ENCODE measurements around the gene CMKLR1. TPM values are rescaled to one million over a fixed set of nuclear protein-coding genes. Genes with fewer than 3 reads are reported as not detected.

CMKLR1 gene
- total RNA-seq, 2 donors from 2014 or later = 11.3 to 16.1 TPM

- intact Hi-C loops (cut with DNase I) = no loop called here
- ATAC-seq (no peak), DNase-seq (no peak)
Observed at GRCh38 chr12:108306506-108306905, 32.6 kb downstream of the CMKLR1 start.

DNA sequence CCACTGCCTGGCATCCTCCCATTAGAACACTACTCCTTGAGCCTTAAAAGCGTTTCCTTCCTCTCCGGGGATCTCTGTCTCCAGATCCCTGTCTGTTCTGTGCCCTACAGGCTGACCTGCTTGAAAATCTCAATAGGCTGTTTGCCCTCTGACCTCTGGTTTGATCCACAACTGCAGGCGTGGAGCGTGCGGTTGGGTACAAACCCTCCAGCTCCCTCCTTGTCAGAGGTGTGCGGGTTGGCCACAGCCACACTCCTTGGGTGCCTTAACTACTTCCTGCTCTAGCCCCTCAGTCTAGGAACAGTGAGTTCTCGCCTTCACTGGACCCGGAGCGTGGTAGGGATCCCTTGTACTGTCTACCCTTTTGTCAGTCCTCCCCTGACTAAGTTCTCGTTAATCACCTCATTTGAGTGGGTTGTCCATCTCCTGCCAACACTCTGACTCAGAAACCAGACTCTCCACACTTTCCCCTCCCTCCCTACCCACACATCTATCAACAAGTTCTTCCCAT lies 33.1 kb downstream of the CMKLR1 start:
- ATAC-seq (peak; percentile 27 to 80), DNase-seq (peak; percentile 44)
- intact Hi-C loops (cut with DNase I) = no loop called here

DNA sequence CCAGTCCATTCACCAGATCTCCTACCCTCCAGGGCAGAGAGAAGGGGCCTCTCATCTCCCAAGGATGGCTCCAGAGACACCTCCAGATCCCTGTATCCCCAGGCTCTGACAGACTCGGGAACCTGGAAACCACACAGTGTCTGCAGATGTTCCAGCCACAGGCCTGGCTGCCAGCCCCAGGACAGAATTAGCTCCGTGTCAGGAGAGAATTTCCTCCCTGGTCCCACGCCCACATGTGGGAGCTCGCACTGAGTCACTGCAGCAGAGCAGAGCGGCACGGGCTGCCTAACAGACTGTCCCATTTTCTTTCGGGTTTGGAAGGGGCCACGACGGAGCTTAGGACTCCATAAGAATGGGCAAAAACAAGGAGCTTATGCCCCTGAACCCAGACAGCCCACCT lies 33.6 kb downstream of the CMKLR1 start:
- ATAC-seq (peak; percentile 82 to 92), DNase-seq (peak; percentile 95)
- intact Hi-C loops (cut with DNase I) = no loop called here

- intact Hi-C loops (cut with DNase I) = no loop called here
- DNase-seq = peak; percentile 50
- ATAC-seq = peak; percentile 6 to 9
Observed at GRCh38 chr12:108304633-108305032, 34.5 kb downstream of the CMKLR1 start.

GRCh38 chr12:108303703-108304102 lies 35.4 kb downstream of the CMKLR1 start:
- intact Hi-C loops (cut with DNase I) = no loop called here
- no peak for DNase-seq

GRCh38 chr12:108302403-108303311 lies 36.5 kb downstream of the CMKLR1 start:
- intact Hi-C loops (cut with DNase I) = no loop called here
- DNase-seq (peak; percentile 86), ATAC-seq (peak; percentile 42 to 67)

More at GRCh38 chr12:108303703-108304102, 35.4 kb downstream of the CMKLR1 start:
- ATAC-seq = no peak

GRCh38 chr12:108302016-108302402 lies 37.1 kb downstream of the CMKLR1 start:
- intact Hi-C loops (cut with DNase I) = no loop called here
- ATAC-seq = no peak

GRCh38 chr12:108301346-108301745 lies 37.8 kb downstream of the CMKLR1 start:
- intact Hi-C loops (cut with DNase I) = no loop called here
- ATAC-seq = no peak
- no peak for DNase-seq

More at GRCh38 chr12:108302016-108302402, 37.1 kb downstream of the CMKLR1 start:
- DNase-seq = no peak

GRCh38 chr12:108299980-108300696 lies 39.0 kb downstream of the CMKLR1 start:
- DNase-seq = no peak
- ATAC-seq = no peak
- intact Hi-C loops (cut with DNase I) = no loop called here

DNA sequence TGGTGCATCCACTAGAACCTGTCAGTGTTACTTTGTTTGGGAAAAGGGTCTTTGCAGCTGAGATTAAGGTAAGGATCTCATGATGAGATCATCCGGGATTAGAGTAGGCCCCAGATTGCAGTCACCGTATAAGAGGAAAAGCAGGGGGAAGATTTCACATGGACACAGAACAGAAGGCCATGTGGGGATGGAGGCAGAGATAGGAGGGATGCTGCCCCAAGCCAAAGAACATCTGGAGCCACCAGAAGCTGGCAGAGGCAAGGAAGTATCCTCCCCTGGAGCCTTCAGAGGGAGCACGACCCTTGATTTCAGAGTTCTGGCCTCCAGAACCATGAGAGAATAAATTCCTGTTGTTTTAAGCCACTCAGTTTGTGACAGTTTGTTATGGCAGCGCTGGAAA lies 39.6 kb downstream of the CMKLR1 start:
- intact Hi-C loops (cut with DNase I) = no loop called here
- no peak for DNase-seq
- no peak for ATAC-seq

- intact Hi-C loops (cut with DNase I) = no loop called here
- ATAC-seq = no peak
- DNase-seq = no peak
Observed at GRCh38 chr12:108298761-108299275, 40.3 kb downstream of the CMKLR1 start.

DNA sequence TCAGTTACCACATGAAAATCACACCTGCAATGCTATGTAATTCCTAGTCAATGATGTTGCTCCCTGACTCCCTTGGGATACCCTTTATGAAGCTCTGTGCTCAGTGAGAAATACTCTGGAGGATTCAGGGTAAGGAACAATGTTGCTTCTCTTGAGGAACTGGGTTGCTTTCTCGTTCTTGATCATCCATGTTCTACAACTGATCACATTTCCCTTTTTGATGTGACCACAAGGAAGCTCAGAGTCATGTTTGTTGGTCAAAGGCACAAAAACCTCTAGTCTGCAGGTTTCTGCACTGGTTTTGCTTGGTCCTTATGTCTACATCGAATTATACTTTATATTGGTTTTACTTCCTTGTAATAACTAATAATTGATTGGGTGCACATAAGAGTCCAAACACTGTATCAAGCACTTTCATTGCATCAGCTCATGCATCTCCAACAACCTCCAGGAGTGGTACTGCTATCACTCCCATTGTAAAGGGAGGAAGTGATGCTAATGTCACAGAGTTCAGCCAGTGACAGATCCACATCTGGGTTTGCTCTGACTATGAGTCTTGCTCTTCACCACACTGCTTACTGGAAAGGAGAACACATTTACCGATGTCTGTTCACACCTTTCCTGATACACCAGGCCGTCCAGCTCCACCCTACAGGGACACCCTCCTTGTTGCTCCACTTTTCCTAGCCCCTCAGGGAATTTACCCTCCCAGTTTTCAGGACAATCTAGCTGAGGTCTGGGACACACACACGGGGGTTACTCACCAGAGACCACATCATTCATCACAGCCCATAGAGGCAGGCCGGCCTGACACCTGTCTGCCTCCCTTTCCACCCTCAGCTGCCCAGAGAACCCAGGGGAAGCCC lies 41.0 kb downstream of the CMKLR1 start:
- DNase-seq (no peak), ATAC-seq (no peak)
- intact Hi-C loops (cut with DNase I) = no loop called here

GRCh38 chr12:108297424-108297823 lies 41.7 kb downstream of the CMKLR1 start:
- intact Hi-C loops (cut with DNase I) = no loop called here
- no peak for DNase-seq
- no peak for ATAC-seq

- DNase-seq (no peak), ATAC-seq (no peak)
- intact Hi-C loops (cut with DNase I) = no loop called here
Observed at GRCh38 chr12:108296945-108297344, 42.2 kb downstream of the CMKLR1 start.

GRCh38 chr12:108295641-108296040 lies 43.5 kb downstream of the CMKLR1 start:
- DNase-seq = no peak
- peak in 1 of 2 donors; percentile 18 for ATAC-seq
- intact Hi-C loops (cut with DNase I) = no loop called here

GRCh38 chr12:108289350-108290161 lies 49.6 kb downstream of the CMKLR1 start:
- ATAC-seq = peak; percentile 41 to 80
- intact Hi-C loops (cut with DNase I) = no loop called here

DNA sequence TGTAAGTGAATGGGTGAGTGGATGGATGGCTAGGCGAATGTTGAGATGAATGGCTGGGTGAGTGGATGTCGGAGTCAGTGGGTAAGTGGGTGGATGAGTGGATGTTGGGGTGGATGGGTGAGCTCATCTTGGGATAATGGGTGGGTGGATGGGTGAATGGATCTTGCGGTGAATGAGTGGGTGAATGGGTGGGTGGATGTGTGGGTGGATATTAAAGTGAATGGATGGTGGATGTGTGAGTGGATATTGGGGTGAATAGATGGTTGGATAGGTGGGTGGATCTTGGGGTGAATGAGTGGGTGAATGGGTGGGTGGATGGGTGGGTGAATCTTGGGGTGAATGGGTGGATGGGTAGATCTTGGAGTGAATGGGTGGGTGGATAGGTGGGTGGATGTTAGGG lies 51.9 kb downstream of the CMKLR1 start:
- intact Hi-C loops (cut with DNase I) = no loop called here
- DNase-seq = no peak
- ATAC-seq = no peak

More at GRCh38 chr12:108289350-108290161, 49.6 kb downstream of the CMKLR1 start:
- DNase-seq = peak; percentile 27

- intact Hi-C loops (cut with DNase I) = no loop called here
- no peak for ATAC-seq
- DNase-seq = no peak
Observed at GRCh38 chr12:108285016-108285415, 54.1 kb downstream of the CMKLR1 start.
